ENCODE data around the gene IFNB1. TPM values are rescaled to one million over a fixed set of nuclear protein-coding genes. Genes with fewer than 3 reads are reported as not detected.

IFNB1 gene
- total RNA-seq: not detected
- not detected for polyA plus RNA-seq
- long read RNA-seq, donor 1: 0 reads
- long read RNA-seq, donor 2: 0 reads
- long read RNA-seq, donor 3: 0 reads
- long read RNA-seq, donor 4: 0 reads
- long read RNA-seq, donor 5: 0 reads
- long read RNA-seq, donor 6: 0 reads
- long read RNA-seq, donor 7: 0 reads
- long read RNA-seq, donor 8: 0 reads
- long read RNA-seq, donor 9: 0 reads
- long read RNA-seq, donor 10: 0 reads

DNA sequence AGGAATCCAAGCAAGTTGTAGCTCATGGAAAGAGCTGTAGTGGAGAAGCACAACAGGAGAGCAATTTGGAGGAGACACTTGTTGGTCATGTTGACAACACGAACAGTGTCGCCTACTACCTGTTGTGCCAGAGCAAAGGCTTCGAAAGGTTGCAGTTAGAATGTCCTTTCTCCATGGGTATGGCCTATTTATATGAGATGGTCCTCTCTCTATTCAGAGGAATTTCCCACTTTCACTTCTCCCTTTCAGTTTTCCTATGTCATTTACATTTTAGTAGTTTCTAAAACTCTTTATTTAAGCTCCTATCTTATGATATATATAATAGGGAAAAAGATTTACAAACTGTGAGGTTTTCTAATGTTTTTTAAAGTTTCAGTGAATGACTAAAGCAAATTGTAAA lies at the start of gene IFNB1:
Gene IFNB1, minus strand, starts transcription at position 162 of the 400 bp plus-strand sequence. Its CDS starts 73 bp downstream, at position 89.
- H3K9me3 ChIP-seq (replicated peaks in 1 of 3): no peaks in the 10 kb centered on the region
- no peaks in the 10 kb centered on the region for H3K36me3 ChIP-seq (replicated peaks in 1 of 2)
- no peak within 1 kb of the TSS for H3K4me3 ChIP-seq
- no peaks in the 10 kb centered on the region for H3K4me1 ChIP-seq (replicated peaks in 1 of 2)
- TF ChIP-seq, protein P1, sequence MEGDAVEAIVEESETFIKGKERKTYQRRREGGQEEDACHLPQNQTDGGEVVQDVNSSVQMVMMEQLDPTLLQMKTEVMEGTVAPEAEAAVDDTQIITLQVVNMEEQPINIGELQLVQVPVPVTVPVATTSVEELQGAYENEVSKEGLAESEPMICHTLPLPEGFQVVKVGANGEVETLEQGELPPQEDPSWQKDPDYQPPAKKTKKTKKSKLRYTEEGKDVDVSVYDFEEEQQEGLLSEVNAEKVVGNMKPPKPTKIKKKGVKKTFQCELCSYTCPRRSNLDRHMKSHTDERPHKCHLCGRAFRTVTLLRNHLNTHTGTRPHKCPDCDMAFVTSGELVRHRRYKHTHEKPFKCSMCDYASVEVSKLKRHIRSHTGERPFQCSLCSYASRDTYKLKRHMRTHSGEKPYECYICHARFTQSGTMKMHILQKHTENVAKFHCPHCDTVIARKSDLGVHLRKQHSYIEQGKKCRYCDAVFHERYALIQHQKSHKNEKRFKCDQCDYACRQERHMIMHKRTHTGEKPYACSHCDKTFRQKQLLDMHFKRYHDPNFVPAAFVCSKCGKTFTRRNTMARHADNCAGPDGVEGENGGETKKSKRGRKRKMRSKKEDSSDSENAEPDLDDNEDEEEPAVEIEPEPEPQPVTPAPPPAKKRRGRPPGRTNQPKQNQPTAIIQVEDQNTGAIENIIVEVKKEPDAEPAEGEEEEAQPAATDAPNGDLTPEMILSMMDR (IDR thresholded peaks at IDR 0.05): no peak
- no peak for TF ChIP-seq POLR2A (IDR thresholded peaks at IDR 0.05)
- DNase-seq: no peak
- no peaks in the 10 kb centered on the region for H3K27me3 ChIP-seq
- H3K27ac ChIP-seq: no peak within 1 kb of the TSS
- intact Hi-C loops (cut with DNase I): no loop called here
- WGBS, 4 donors: 71 to 85% (median 74%) methylated on average over 3 of the region's 3 CpGs

DNA sequence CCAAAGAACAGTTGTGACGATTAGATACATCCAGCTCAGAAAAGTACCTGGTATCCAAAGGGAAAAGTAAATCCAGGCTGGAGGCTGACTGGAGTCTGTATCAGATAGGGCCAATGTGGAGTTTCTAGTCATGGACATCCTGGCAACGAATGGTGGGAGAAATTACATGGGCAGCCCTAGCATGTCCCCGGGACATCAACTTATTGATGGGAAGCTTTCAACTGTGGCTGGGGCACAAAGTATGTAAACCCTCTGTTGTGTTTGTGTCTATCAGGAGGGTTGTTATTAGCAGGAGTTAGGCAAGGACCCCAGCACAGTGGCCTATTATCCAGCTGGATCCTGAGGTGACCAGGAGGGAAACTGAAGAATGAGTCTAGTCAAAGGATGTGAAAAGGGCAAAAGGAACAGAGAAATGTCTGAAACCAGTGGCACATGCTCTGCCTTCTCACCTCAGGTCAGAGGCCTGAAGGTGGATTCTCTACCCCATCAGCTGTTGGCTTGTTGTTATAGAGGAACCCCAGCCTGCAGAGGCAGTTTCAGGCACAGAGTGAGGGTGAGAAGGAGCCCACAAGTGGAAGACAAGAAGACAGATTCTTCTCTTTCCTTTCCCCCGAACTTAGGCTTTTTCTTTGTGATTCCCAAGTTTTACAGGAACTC lies 44.0 kb upstream of the IFNB1 start:
- no peak overlapping the region for H3K27ac ChIP-seq
- no peaks in the 10 kb centered on the region for H3K36me3 ChIP-seq (replicated peaks in 1 of 2)
- no peaks in the 10 kb centered on the region for H3K27me3 ChIP-seq
- H3K4me3 ChIP-seq: no peak overlapping the region
- H3K9me3 ChIP-seq (replicated peaks in 1 of 3): no peaks in the 10 kb centered on the region
- intact Hi-C loops (cut with DNase I): no loop called here
- TF ChIP-seq POLR2A (IDR thresholded peaks at IDR 0.05): no peak
- TF ChIP-seq, protein P1 (IDR thresholded peaks at IDR 0.05): no peak
- 74 to 93% (median 77%) methylated on average over 4 of the region's 4 CpGs for WGBS, 4 donors
- H3K4me1 ChIP-seq (replicated peaks in 1 of 2): no peaks in the 10 kb centered on the region
- DNase-seq: no peak

DNA sequence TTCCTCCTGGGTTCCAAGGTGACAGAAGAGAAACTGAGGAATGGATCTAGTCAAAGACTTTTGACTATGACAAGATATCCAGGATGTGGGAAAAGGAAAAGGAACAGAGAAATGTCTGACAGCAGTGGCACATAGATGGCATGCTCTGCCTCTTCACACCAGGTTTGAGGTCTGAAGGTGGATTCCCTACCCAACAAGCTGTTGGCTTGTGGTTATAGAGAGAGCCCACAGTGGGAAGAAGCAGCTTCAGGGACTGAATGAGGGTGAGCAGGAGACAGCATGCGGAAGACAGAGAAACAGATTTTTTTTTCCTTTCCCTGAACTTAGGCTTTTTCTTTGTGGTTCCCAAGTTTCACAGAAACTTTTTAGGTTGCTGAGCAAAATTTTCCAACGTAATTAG lies 43.3 kb upstream of the IFNB1 start:
- intact Hi-C loops (cut with DNase I): no loop called here
- H3K9me3 ChIP-seq (replicated peaks in 1 of 3): no peaks in the 10 kb centered on the region
- no peaks in the 10 kb centered on the region for H3K27me3 ChIP-seq
- no peak overlapping the region for H3K4me3 ChIP-seq
- no peak for DNase-seq
- no peak overlapping the region for H3K27ac ChIP-seq
- H3K36me3 ChIP-seq (replicated peaks in 1 of 2): no peaks in the 10 kb centered on the region
- H3K4me1 ChIP-seq (replicated peaks in 1 of 2): no peaks in the 10 kb centered on the region
- TF ChIP-seq, protein P1 (IDR thresholded peaks at IDR 0.05): no peak
- TF ChIP-seq POLR2A (IDR thresholded peaks at IDR 0.05): no peak
- WGBS, 4 donors: 88 to 93% (median 89%) methylated on average over 2 of the region's 2 CpGs

DNA sequence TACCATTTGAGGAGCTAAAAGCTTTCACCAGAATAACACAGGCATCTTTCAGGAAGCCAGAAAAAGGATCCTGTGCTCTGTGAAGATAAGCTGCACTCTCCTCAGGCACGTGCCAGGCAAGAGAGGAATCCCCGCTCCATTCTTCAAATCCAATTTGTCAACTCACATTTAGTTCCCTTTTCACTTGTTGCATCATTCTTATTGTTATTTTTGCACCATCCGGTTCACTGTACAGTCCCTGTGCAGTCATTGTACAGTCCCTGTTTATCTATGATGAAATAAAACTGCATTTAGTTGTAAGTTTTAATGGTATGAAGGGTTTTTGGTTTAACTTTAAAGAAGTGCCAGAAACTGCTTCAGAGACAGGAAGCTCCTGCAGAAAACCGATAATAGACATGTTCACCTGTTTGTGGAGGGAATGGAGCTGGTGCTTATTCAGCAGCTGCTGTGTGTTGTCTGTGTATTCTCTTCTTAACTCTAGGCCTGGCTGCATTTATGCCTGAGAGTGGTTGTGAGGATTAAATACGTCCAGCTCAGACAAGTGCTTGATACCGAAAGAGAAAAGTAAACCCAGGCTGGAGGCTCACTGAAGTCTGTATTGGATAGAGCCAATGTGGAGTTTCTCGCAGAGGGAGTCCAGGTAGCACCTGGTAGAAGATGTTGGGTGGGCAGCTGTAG lies 41.5 kb upstream of the IFNB1 start:
- Histone ChIP-seq H3K9me3 (replicated peaks in 1 of 3) (no peaks in the 10 kb centered on the region), H3K4me3 (no peak overlapping the region), H3K27me3 (no peaks in the 10 kb centered on the region), H3K36me3 (replicated peaks in 1 of 2) (no peaks in the 10 kb centered on the region), H3K4me1 (replicated peaks in 1 of 2) (no peaks in the 10 kb centered on the region), H3K27ac (no peak overlapping the region)
- peak in 2 of 7 donors; percentile 4 to 15 for DNase-seq
- TF ChIP-seq POLR2A (IDR thresholded peaks at IDR 0.05): no peak
- TF ChIP-seq, protein P1 (IDR thresholded peaks at IDR 0.05): no peak
- intact Hi-C loops (cut with DNase I): no loop called here
- 70 to 81% (median 74%) methylated on average over 7 of the region's 7 CpGs for whole genome bisulfite sequencing, 4 donors

Data from adrenal gland (tissue), 19 donors.